GM12875 (cell line): ENCODE results near the gene CALHM2.
"Not testable (repeated sequence)": the region's sequence is repeated elsewhere in the genome, so short reads cannot be mapped to it uniquely, and the experiment has no call there.

Source experiments
- H3K4me3 ChIP-seq: one replicate; pipeline ENCODE4 v1.5.1; 2011; ENCODE audit warnings: low read depth, low read length, control low read depth
- CTCF ChIP-seq: IDR thresholded peaks from 2 replicates; pipeline ENCODE4 v1.5.1; 2011; ENCODE audit warnings: low read depth, mild to moderate bottlenecking, control low read depth, inconsistent platforms, low read length, moderate library complexity, borderline replicate concordance; ENCODE audit not compliant: insufficient read depth

CALHM2 gene

GRCh38 chr10:103487410-103487708, 35.2 kb upstream of the CALHM2 start:
- no peak for TF ChIP-seq CTCF
- no peak overlapping the region for H3K4me3 ChIP-seq

GRCh38 chr10:103486635-103487409, 34.7 kb upstream of the CALHM2 start:
- not testable (repeated sequence) for H3K4me3 ChIP-seq

- TF ChIP-seq CTCF, result peak; percentile 65; the same call in 1 of the 2 replicates
- no peak overlapping the region for H3K4me3 ChIP-seq
These were observed 29.9 kb upstream of the CALHM2 start for GRCh38 chr10:103481974-103482531.

- TF ChIP-seq CTCF, result no peak
These were observed 28.4 kb upstream of the CALHM2 start for GRCh38 chr10:103480521-103480920.

GRCh38 chr10:103479135-103479534, 27.0 kb upstream of the CALHM2 start, which contains the start of gene CALHM3:
Gene CALHM3 (minus strand): TSS chr10:103479240. CDS start chr10:103479032, 208 bp downstream.
- H3K4me3 ChIP-seq, result no peak within 1 kb of the TSS
- TF ChIP-seq CTCF, result no peak

More at GRCh38 chr10:103480521-103480920, 28.4 kb upstream of the CALHM2 start:
- H3K4me3 ChIP-seq, result no peak overlapping the region

GRCh38 chr10:103478671-103479070, 26.5 kb upstream of the CALHM2 start:
- no peak for TF ChIP-seq CTCF
- H3K4me3 ChIP-seq, result no peak overlapping the region

- no peak overlapping the region for H3K4me3 ChIP-seq
- TF ChIP-seq CTCF, result peak; percentile 84
These were observed 24.0 kb upstream of the CALHM2 start for GRCh38 chr10:103476046-103476768.
